NT2/D1 (cell line): ENCODE results near the gene AMPH.

ENCODE experiments used
- SUZ12 ChIP-seq: IDR thresholded peaks from 2 replicates; pipeline ENCODE4 v1.6.1; 2011; ENCODE audit not compliant: insufficient read length, insufficient read depth; ENCODE audit errors: extremely low read depth
- YY1 ChIP-seq: IDR thresholded peaks from 2 replicates; pipeline ENCODE4 v1.6.1; 2011; ENCODE audit not compliant: insufficient read length, insufficient read depth
- ZNF274 ChIP-seq: IDR thresholded peaks from 2 replicates; pipeline ENCODE4 v1.6.1; 2011; ENCODE audit warnings: mild to moderate bottlenecking, low read depth, low read length

DNA sequence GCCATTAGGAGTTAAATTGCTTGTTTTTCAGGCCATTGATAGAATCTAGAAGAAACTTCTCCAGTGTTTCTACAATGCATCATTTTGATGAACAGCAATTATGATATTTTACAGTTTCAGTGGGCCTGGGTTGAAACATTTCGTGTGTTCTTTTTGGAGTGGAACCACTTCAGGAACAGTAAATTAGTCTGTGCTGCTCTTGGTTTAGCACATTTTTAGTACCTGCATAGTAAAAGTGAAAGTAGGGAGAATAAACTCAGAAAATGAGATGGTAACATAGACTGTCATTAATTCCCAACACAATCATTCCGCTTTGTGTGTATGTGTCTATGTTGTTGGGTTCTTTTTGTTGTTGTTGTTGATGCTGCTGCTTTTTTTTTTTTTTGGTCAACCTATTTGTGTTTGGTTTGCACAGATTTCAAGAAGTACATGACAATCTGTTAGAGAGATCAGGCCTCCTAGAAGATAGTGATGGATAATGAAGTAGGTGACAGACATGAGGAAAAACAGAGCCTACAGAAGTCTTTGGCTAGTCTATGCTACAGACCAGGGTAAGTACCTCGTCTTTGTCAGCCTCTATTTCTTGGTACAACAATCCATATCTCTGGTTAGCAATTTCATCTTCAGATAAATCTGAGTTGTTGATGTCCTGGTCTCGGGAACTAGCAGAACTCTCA, 203.8 kb downstream of the AMPH start:
- TF ChIP-seq YY1, result no peak
- no peak for TF ChIP-seq ZNF274
- TF ChIP-seq SUZ12, result no peak
